ENCODE results near the gene OR52I1. TPM values are rescaled to one million over a fixed set of nuclear protein-coding genes. Genes with fewer than 3 reads are reported as not detected.
A peak's percentile ranks its signal among the peaks of the same experiment; 100 is the strongest.

OR52I1 gene
- total RNA-seq, 2 experiments from 2014 or later = not detected

DNA sequence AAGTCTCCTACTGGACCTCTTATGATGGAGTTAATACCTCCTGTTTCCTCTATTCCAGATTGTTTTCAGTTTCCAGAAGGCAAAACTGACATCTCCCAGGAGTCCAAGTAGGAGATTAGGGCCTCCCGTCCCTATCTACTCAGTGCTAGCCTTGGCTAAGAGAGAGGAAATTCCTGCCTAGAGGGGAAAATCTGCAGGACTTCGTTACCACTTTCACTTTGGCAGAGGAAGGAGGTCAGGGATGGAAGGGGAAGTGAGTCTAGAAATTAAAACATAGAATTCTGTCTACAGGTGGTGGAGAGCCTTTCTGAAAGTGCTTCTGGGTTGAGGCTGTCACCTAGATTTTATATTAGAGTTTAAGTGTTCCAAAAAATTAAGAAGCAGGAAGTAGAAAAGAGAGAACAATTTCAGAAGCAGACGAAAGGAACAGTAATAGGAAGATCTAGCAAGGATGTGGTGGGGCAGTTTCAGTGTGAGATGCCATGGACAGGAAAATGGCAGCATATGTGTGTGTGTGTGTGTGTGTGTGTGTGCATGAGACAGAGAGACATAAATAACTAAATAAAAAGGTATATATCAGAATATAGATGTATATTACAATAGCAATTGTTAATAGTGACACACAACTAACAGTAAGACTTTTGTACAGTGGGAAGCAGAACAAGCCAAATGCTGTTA lies 16.6 kb downstream of the OR52I1 start:
- DNase-seq (ENCODE audit: low spot score) = peak; percentile 7
- no TSS peak for BruUV-seq (replicated peaks)
- Histone ChIP-seq H2AFZ (ENCODE audit: low read length) (peak overlapping the region; percentile 97), H3K4me3 (ENCODE audit: low read depth, low read length, poor library complexity, severe bottlenecking) (no peak overlapping the region), H3K27ac (ENCODE audit: low read depth, low read length, poor library complexity, severe bottlenecking) (no peak overlapping the region), H3K9me2 (ENCODE audit: insufficient read depth, low read length) (no peaks in the 10 kb centered on the region), H4K20me1 (ENCODE audit: insufficient read depth, low read length) (no peaks in the 10 kb centered on the region), H3K9me3 (ENCODE audit: low read length) (peaks cover 8% of the 10 kb centered on the region; the same call in 1 of the 2 replicates), H3K4me2 (ENCODE audit: low read length) (peak overlapping the region; percentile 44), H3K79me2 (ENCODE audit: insufficient read depth, low read depth, low read length) (no peaks in the 10 kb centered on the region), H3K36me3 (ENCODE audit: insufficient read depth, low read length) (0 out of 2 replicates have a peak, but pooled peaks cover 1% of the 10 kb centered on the region), H3K4me1 (ENCODE audit: insufficient read depth, low read length, poor library complexity, severe bottlenecking) (peaks cover 21% of the 10 kb centered on the region)
- CTCF ChIA-PET (ENCODE audit: unreplicated experiment) = no interaction called here
- intact Hi-C loops (cut with micrococcal nuclease; ENCODE audit: unreplicated experiment) = no loop called here
- POLR2A ChIA-PET = no interaction called here
- TF ChIP-seq, protein P1, sequence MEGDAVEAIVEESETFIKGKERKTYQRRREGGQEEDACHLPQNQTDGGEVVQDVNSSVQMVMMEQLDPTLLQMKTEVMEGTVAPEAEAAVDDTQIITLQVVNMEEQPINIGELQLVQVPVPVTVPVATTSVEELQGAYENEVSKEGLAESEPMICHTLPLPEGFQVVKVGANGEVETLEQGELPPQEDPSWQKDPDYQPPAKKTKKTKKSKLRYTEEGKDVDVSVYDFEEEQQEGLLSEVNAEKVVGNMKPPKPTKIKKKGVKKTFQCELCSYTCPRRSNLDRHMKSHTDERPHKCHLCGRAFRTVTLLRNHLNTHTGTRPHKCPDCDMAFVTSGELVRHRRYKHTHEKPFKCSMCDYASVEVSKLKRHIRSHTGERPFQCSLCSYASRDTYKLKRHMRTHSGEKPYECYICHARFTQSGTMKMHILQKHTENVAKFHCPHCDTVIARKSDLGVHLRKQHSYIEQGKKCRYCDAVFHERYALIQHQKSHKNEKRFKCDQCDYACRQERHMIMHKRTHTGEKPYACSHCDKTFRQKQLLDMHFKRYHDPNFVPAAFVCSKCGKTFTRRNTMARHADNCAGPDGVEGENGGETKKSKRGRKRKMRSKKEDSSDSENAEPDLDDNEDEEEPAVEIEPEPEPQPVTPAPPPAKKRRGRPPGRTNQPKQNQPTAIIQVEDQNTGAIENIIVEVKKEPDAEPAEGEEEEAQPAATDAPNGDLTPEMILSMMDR (conservative IDR thresholded peaks at IDR 0.05; ENCODE audit: low read length) = no peak
- TF ChIP-seq EZH2phosphoT487 (IDR thresholded peaks at IDR 0.05; ENCODE audit: borderline replicate concordance, low read depth, low read length) = no peak

DNA sequence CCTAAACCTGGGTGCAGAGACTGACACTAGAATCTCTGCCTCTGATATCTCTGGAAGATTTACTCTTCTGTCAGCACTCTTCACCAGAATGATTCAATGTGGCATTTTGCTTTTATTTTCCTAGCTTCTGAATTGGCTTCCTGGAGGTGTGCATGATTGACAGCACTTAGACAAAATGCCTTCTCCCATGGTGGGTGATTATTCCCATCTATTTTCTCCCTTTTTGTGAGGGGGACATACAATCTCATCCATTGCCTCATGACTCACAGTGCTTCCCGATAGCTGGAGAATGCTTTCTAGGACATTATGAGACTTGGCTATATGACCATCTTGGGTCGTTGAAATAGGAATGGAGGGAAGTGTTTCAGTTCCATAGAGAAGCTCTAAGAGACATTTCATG lies 18.1 kb downstream of the OR52I1 start:
- ChIA-PET CTCF (ENCODE audit: unreplicated experiment) (no interaction called here), POLR2A (no interaction called here)
- no peak for TF ChIP-seq EZH2phosphoT487 (IDR thresholded peaks at IDR 0.05; ENCODE audit: borderline replicate concordance, low read depth, low read length)
- TF ChIP-seq, protein P1 (conservative IDR thresholded peaks at IDR 0.05; ENCODE audit: low read length) = no peak
- H3K4me1 ChIP-seq (ENCODE audit: insufficient read depth, low read length, poor library complexity, severe bottlenecking) = peaks cover 16% of the 10 kb centered on the region
- DNase-seq (ENCODE audit: low spot score) = no peak
- no peaks in the 10 kb centered on the region for H3K36me3 ChIP-seq (ENCODE audit: insufficient read depth, low read length)
- H3K9me3 ChIP-seq (ENCODE audit: low read length) = peaks cover 8% of the 10 kb centered on the region; the same call in 1 of the 2 replicates
- no peak overlapping the region for H3K27ac ChIP-seq (ENCODE audit: low read depth, low read length, poor library complexity, severe bottlenecking)
- H3K9me2 ChIP-seq (ENCODE audit: insufficient read depth, low read length) = no peaks in the 10 kb centered on the region
- no peak overlapping the region for H3K4me2 ChIP-seq (ENCODE audit: low read length)
- no TSS peak for BruUV-seq (replicated peaks)
- no peak overlapping the region for H3K4me3 ChIP-seq (ENCODE audit: low read depth, low read length, poor library complexity, severe bottlenecking)
- no peaks in the 10 kb centered on the region for H3K79me2 ChIP-seq (ENCODE audit: insufficient read depth, low read depth, low read length)
- intact Hi-C loops (cut with micrococcal nuclease; ENCODE audit: unreplicated experiment) = no loop called here
- H2AFZ ChIP-seq (ENCODE audit: low read length) = no peak overlapping the region
- H4K20me1 ChIP-seq (ENCODE audit: insufficient read depth, low read length) = no peaks in the 10 kb centered on the region

DNA sequence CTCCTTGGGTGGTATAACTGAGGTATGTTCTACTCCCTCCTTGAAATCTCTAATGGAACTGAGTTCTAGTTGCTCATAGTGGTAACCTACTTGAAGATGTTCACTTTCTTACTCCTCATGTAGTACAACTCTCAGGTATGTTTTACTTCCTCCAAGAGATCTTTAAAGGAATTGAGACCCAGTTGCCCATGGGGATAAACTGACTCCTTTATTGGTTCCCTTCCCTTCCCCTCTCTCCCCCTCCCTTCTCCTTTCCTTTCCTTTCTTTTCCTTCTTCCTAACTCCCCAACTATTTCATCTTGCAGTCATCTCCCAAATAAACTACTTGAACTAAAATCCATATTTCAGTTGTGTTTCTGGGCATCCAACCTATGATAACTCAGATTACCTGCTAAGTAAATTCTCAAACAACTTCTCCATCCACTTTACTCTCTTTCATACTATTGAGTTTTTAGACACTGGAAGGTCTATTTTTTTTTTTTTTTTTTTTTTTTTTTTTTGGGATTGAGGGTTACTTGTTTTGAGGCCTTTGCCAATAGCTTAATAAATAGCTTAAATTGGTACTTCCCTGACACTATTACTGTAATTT lies 22.1 kb downstream of the OR52I1 start:
- POLR2A ChIA-PET = no interaction called here
- BruUV-seq (replicated peaks) = no TSS peak
- no peaks in the 10 kb centered on the region for H3K9me3 ChIP-seq (ENCODE audit: low read length)
- no peaks in the 10 kb centered on the region for H3K9me2 ChIP-seq (ENCODE audit: insufficient read depth, low read length)
- H3K36me3 ChIP-seq (ENCODE audit: insufficient read depth, low read length) = no peaks in the 10 kb centered on the region
- H2AFZ ChIP-seq (ENCODE audit: low read length) = no peak overlapping the region
- no peak overlapping the region for H3K27ac ChIP-seq (ENCODE audit: low read depth, low read length, poor library complexity, severe bottlenecking)
- no peaks in the 10 kb centered on the region for H4K20me1 ChIP-seq (ENCODE audit: insufficient read depth, low read length)
- no peak for TF ChIP-seq EZH2phosphoT487 (IDR thresholded peaks at IDR 0.05; ENCODE audit: borderline replicate concordance, low read depth, low read length)
- TF ChIP-seq, protein P1 (conservative IDR thresholded peaks at IDR 0.05; ENCODE audit: low read length) = no peak
- no peaks in the 10 kb centered on the region for H3K4me1 ChIP-seq (ENCODE audit: insufficient read depth, low read length, poor library complexity, severe bottlenecking)
- no peak overlapping the region for H3K4me2 ChIP-seq (ENCODE audit: low read length)
- CTCF ChIA-PET (ENCODE audit: unreplicated experiment) = no interaction called here
- intact Hi-C loops (cut with micrococcal nuclease; ENCODE audit: unreplicated experiment) = no loop called here
- no peak for DNase-seq (ENCODE audit: low spot score)
- no peaks in the 10 kb centered on the region for H3K79me2 ChIP-seq (ENCODE audit: insufficient read depth, low read depth, low read length)
- H3K4me3 ChIP-seq (ENCODE audit: low read depth, low read length, poor library complexity, severe bottlenecking) = no peak overlapping the region

Measured in OCI-LY7 (cell line).